ENCODE measurements around the gene COL4A2.

The COL4A2 gene

GRCh38 chr13:110266431-110266809 lies 40.7 kb upstream of the COL4A2 start (continued):
- TF ChIP-seq ZNF148 (tag by site-specific recombination; IDR thresholded peaks at IDR 0.05; ENCODE audit: borderline replicate concordance) (no peak), ZNF302 (tag by site-specific recombination; IDR thresholded peaks at IDR 0.05; ENCODE audit: low read depth) (no peak), ZNF600 (tag by site-specific recombination; IDR thresholded peaks at IDR 0.05) (no peak), ZBTB7A (tag by site-specific recombination; IDR thresholded peaks at IDR 0.05; ENCODE audit: low read depth) (no peak), ZNF341 (tag by site-specific recombination; IDR thresholded peaks at IDR 0.05; ENCODE audit: low read depth) (no peak), ZNF184 (tag by site-specific recombination; IDR thresholded peaks at IDR 0.05) (no peak)

- H3K27ac ChIP-seq (ENCODE audit: extremely low read depth, low read depth, low read length) = no peak overlapping the region
- CTCF ChIA-PET = interaction anchor here (0.6 kb wide), 1 partner anchor 24 kb away, joined by 3 read pairs; no protein-coding TSS in a partner anchor
Measured at GRCh38 chr13:110266983-110267382, 40.1 kb upstream of the COL4A2 start.

DNA sequence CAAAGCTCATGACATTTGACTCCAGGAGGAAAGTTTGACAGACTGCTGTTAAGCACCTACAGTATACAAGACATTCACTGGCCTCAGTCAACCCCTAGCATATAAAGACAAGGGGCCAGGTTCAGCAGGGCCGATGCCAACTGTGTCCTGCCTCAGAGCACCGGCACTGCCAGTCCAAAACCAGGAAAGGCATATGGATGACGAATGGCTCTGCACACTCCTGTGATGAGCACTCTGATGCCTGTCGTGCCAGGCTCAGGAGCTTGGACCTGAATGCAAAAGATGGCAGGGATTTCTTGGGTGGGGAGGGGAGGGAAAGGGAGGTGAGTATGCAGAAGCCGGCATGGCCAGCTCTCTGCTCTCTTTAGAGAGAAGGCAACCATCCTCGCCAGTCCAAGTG lies 39.0 kb upstream of the COL4A2 start:
- no peaks in the 10 kb centered on the region for H3K9me3 ChIP-seq (ENCODE audit: control insufficient read depth, insufficient read depth, low read depth, low read length)
- CTCF ChIA-PET = no interaction called here

More at GRCh38 chr13:110266983-110267382, 40.1 kb upstream of the COL4A2 start:
- Histone ChIP-seq H3K4me1 (ENCODE audit: control insufficient read depth, insufficient read depth, low read length) (no peaks in the 10 kb centered on the region), H3K36me3 (ENCODE audit: control insufficient read depth in 2 of 2, insufficient read depth in 1 of 2, low read length in 2 of 2) (no peaks in the 10 kb centered on the region), H3K4me3 (ENCODE audit: low read depth, low read length) (no peak overlapping the region), H3K9me3 (ENCODE audit: control insufficient read depth, insufficient read depth, low read depth, low read length) (no peaks in the 10 kb centered on the region)
- TF ChIP-seq SCRT1 (tag by site-specific recombination; IDR thresholded peaks at IDR 0.05; ENCODE audit: borderline replicate concordance) = no peak
- TF ChIP-seq, protein P1, sequence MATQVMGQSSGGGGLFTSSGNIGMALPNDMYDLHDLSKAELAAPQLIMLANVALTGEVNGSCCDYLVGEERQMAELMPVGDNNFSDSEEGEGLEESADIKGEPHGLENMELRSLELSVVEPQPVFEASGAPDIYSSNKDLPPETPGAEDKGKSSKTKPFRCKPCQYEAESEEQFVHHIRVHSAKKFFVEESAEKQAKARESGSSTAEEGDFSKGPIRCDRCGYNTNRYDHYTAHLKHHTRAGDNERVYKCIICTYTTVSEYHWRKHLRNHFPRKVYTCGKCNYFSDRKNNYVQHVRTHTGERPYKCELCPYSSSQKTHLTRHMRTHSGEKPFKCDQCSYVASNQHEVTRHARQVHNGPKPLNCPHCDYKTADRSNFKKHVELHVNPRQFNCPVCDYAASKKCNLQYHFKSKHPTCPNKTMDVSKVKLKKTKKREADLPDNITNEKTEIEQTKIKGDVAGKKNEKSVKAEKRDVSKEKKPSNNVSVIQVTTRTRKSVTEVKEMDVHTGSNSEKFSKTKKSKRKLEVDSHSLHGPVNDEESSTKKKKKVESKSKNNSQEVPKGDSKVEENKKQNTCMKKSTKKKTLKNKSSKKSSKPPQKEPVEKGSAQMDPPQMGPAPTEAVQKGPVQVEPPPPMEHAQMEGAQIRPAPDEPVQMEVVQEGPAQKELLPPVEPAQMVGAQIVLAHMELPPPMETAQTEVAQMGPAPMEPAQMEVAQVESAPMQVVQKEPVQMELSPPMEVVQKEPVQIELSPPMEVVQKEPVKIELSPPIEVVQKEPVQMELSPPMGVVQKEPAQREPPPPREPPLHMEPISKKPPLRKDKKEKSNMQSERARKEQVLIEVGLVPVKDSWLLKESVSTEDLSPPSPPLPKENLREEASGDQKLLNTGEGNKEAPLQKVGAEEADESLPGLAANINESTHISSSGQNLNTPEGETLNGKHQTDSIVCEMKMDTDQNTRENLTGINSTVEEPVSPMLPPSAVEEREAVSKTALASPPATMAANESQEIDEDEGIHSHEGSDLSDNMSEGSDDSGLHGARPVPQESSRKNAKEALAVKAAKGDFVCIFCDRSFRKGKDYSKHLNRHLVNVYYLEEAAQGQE (tag by site-specific recombination; IDR thresholded peaks at IDR 0.05) = peak; percentile 78
- POLR2A ChIA-PET = no interaction called here

GRCh38 chr13:110268576-110269185 lies 38.4 kb upstream of the COL4A2 start:
- Histone ChIP-seq H3K9me3 (ENCODE audit: control insufficient read depth, insufficient read depth, low read depth, low read length) (no peaks in the 10 kb centered on the region), H3K4me3 (ENCODE audit: low read depth, low read length) (no peak overlapping the region), H3K36me3 (ENCODE audit: control insufficient read depth in 2 of 2, insufficient read depth in 1 of 2, low read length in 2 of 2) (no peaks in the 10 kb centered on the region), H3K27ac (ENCODE audit: extremely low read depth, low read depth, low read length) (no peak overlapping the region), H3K4me1 (ENCODE audit: control insufficient read depth, insufficient read depth, low read length) (no peaks in the 10 kb centered on the region)
- TF ChIP-seq YY2 (tag by site-specific recombination; IDR thresholded peaks at IDR 0.05) (no peak), EGR2 (tag by site-specific recombination; IDR thresholded peaks at IDR 0.05; ENCODE audit: low read depth) (peak; percentile 44; the same call in 1 of the 2 replicates)
- ChIA-PET POLR2A (no interaction called here), CTCF (no interaction called here)

More for the DNA sequence above, 39.0 kb upstream of the COL4A2 start:
- Histone ChIP-seq H3K36me3 (ENCODE audit: control insufficient read depth in 2 of 2, insufficient read depth in 1 of 2, low read length in 2 of 2) (no peaks in the 10 kb centered on the region), H3K27ac (ENCODE audit: extremely low read depth, low read depth, low read length) (no peak overlapping the region), H3K4me3 (ENCODE audit: low read depth, low read length) (no peak overlapping the region), H3K4me1 (ENCODE audit: control insufficient read depth, insufficient read depth, low read length) (no peaks in the 10 kb centered on the region)
- TF ChIP-seq ZNF211 (tag by site-specific recombination; IDR thresholded peaks at IDR 0.05; ENCODE audit: low read depth) (no peak), GLI2 (tag by site-specific recombination; IDR thresholded peaks at IDR 0.05; ENCODE audit: borderline replicate concordance, low read depth) (no peak), ZNF121 (tag by site-specific recombination; IDR thresholded peaks at IDR 0.05) (no peak)
- POLR2A ChIA-PET = no interaction called here
